Naive B cell (primary cell): ENCODE data around the gene TGFA. TPM values are rescaled to one million over a fixed set of nuclear protein-coding genes. Genes with fewer than 3 reads are reported as not detected.

Experiments used
- ATAC-seq, 2 donors: fragments of 150-1000 bp; cut with Tn5 transposase; 2 replicates each; pipeline ENCODE4 v1.10.0; 2021; ENCODE audit warnings: low read depth in 2 of 2, mild to moderate bottlenecking in 2 of 2, moderate library complexity in 2 of 2
- DNase-seq: peaks from one replicate; pipeline ENCODE4 v3.0.0; 2022
- H3K27ac Mint-ChIP-seq, 6 donors: one replicate each; pipeline ENCODE4 v1.8.0; 2020 to 2022; ENCODE audit warnings: mild to moderate bottlenecking in 6 of 6, mixed read lengths in 6 of 6, moderate library complexity in 5 of 6, inconsistent platforms in 2 of 6
- H3K27me3 Mint-ChIP-seq, 3 donors: one replicate each; pipeline ENCODE4 v1.8.0; 2021 to 2022; ENCODE audit warnings: mixed read lengths in 3 of 3, mild to moderate bottlenecking in 1 of 3
- H3K36me3 Mint-ChIP-seq, 2 donors: one replicate each; pipeline ENCODE4 v1.8.0; 2020 to 2022; ENCODE audit warnings: mixed read lengths in 2 of 2, inconsistent platforms in 1 of 2, mild to moderate bottlenecking in 1 of 2
- H3K4me1 Mint-ChIP-seq, 3 donors: one replicate each; pipeline ENCODE4 v1.8.0; 2020 to 2022; ENCODE audit warnings: mixed read lengths in 3 of 3, inconsistent platforms in 1 of 3, mild to moderate bottlenecking in 1 of 3, moderate library complexity in 1 of 3
- H3K4me3 Mint-ChIP-seq, 8 donors: one replicate each; pipeline ENCODE4 v1.8.0; 2020 to 2022; ENCODE audit warnings: mild to moderate bottlenecking in 8 of 8, mixed read lengths in 8 of 8, moderate library complexity in 8 of 8, inconsistent platforms in 2 of 8
- H3K9me3 Mint-ChIP-seq, 7 donors: one replicate each; pipeline ENCODE4 v1.8.0; 2020 to 2022; ENCODE audit warnings: mixed read lengths in 7 of 7, mild to moderate bottlenecking in 5 of 7, inconsistent platforms in 2 of 7, moderate library complexity in 1 of 7
- polyA plus RNA-seq, 6 donors: library from polyadenylated mRNA; unstranded; fragments of 300-500 nt; fragmentation: Illumina TruSeq; gene quantifications; one replicate each; pipeline ENCODE4 v1.2.3, GENCODE V29; 2021; ENCODE audit warnings: low read depth in 6 of 6

The TGFA gene
- polyA plus RNA-seq, 6 donors from 2014 or later, result not detected

DNA sequence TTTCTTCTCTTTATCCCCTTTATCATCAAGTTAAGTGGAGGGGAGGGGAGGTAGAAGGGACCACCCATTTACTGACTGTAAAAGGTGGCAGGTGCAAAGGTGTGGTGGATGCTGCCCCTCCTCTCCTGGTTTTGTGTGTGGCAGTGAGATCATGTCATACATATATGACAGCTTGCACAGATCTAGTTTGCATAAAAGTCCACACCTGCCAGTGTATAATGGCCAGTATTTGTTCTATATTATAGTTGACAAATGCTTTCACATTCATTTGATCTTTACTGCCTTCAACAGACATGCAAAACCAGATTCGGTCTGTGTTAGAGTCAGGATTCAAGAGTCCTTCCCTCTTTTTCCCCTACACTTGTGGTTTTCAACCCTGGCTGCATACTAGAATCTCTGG is 55.1 kb downstream of the TGFA start:
- Mint-ChIP-seq H3K36me3 (no peaks in the 10 kb centered on the region), H3K4me3 (no peak overlapping the region), H3K4me1 (peaks cover 0 to 2% (median 0%) of the 10 kb centered on the region in 3 donors), H3K27me3 (peaks cover 26 to 50% (median 45%) of the 10 kb centered on the region in 3 donors), H3K9me3 (peaks cover 0 to 4% (median 0%) of the 10 kb centered on the region in 7 donors), H3K27ac (no peak overlapping the region)
- ATAC-seq (no peak), DNase-seq (no peak)

DNA sequence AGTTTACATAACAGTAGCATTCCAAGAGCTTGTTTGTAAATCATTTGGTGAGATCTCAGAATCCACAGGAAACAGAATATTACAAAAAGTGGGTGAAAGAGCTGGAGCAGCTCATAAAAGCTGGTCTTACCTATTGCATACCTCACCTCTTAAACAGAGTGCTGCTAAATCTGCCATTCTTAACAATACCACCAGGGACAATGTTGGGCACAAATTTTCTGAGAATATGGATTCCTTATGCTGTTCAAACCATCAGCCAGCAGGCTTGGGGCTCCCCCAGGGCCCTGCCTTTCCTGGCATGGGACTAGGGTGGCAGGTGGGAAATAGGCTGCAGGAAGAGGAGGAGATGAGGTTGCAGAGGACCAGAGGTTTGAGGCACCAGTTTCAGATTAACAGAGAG is 55.6 kb downstream of the TGFA start:
- no peaks in the 10 kb centered on the region for H3K36me3 Mint-ChIP-seq
- no peak overlapping the region for H3K27ac Mint-ChIP-seq
- DNase-seq (no peak), ATAC-seq (no peak)
- no peak overlapping the region for H3K4me3 Mint-ChIP-seq
- peaks cover 27 to 50% (median 46%) of the 10 kb centered on the region in 3 donors for H3K27me3 Mint-ChIP-seq
- H3K4me1 Mint-ChIP-seq, result peaks cover 0 to 2% (median 0%) of the 10 kb centered on the region in 3 donors
- H3K9me3 Mint-ChIP-seq, result peaks cover 0 to 4% (median 0%) of the 10 kb centered on the region in 7 donors

DNA sequence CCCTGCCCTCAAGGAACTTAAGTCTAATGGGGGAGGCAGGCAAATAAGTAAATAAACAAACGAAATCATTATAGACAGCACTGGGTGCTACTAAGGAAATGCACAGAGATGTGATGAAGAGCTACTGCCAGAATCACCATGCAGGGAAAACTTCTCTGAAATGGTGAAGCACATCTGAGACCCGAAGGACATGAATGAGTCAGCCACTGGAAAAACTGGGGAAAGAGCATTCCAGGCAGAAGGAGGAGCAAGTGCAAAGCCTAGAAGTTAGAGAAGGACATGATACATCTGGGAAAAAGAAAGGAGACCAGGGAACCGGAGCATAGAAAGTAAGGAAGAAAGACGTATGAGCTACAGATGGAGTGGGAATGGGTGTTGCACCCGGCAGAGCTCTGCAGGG is 56.8 kb downstream of the TGFA start:
- no peak overlapping the region for H3K4me3 Mint-ChIP-seq
- peaks cover 0 to 2% (median 0%) of the 10 kb centered on the region in 3 donors for H3K4me1 Mint-ChIP-seq
- no peaks in the 10 kb centered on the region for H3K36me3 Mint-ChIP-seq
- peaks cover 27 to 41% (median 39%) of the 10 kb centered on the region in 3 donors for H3K27me3 Mint-ChIP-seq
- H3K27ac Mint-ChIP-seq, result peak overlapping the region in 1 of 6 donors; percentile 50
- peaks cover 0 to 4% (median 0%) of the 10 kb centered on the region in 7 donors for H3K9me3 Mint-ChIP-seq
- DNase-seq (no peak), ATAC-seq (no peak)

DNA sequence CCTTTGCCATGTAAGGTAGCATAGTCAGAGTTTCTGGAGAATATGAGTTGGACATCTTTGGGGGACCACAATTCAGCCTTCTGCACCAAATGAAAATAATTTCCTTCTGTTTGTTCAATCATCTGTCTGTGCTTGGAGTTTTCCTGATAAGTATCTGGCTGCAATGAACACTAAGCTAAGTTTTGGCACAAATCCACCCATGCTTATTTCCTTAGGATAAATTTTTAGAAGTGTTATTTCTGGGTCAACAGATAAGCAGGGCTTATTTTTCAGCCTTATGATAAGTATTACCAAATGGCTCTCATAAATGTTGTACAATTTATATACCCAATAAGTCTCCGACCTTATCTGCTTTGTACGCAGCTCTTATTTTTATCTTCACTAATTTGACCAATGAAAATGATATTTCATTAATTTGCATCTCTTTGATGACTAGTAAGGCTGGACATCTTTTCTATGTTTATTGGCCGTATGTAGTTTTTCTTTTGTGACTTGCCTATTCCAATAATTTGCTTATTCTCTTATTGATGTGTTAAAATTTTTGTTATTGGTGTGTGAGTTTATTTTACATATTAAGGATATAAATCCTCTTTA is 59.2 kb downstream of the TGFA start:
- no peak for ATAC-seq

DNA sequence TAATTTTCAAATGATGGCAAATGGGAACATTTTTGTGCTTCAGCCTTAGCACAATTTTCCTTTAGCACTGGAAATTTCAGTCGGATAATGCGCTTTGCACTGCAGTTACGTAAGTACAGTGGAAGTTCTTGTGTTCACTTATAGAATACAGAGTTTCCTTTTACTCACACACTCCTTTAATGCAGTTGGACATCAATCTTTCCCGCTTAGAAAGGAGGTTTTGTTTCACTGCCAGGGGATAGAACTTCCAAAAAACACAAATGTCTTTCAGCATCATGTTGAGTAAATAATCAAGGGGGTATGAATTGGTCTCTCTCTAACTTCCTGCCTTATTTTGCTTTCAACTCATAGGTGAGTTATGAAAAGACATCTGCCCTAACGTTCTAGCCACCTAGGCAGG is 63.2 kb downstream of the TGFA start:
- ATAC-seq (no peak), DNase-seq (no peak)
- Mint-ChIP-seq H3K4me1 (no peaks in the 10 kb centered on the region), H3K9me3 (peaks cover 0 to 1% (median 0%) of the 10 kb centered on the region in 7 donors), H3K36me3 (no peaks in the 10 kb centered on the region), H3K4me3 (no peak overlapping the region), H3K27me3 (peaks cover 14 to 40% (median 40%) of the 10 kb centered on the region in 3 donors), H3K27ac (no peak overlapping the region)

More for the DNA sequence above, 59.2 kb downstream of the TGFA start:
- Mint-ChIP-seq H3K36me3 (no peaks in the 10 kb centered on the region), H3K4me3 (no peak overlapping the region), H3K4me1 (peaks cover 0 to 2% (median 0%) of the 10 kb centered on the region in 3 donors), H3K27ac (no peak overlapping the region), H3K27me3 (peaks cover 21 to 40% (median 39%) of the 10 kb centered on the region in 3 donors), H3K9me3 (peaks cover 0 to 4% (median 0%) of the 10 kb centered on the region in 7 donors)
- no peak for DNase-seq

DNA sequence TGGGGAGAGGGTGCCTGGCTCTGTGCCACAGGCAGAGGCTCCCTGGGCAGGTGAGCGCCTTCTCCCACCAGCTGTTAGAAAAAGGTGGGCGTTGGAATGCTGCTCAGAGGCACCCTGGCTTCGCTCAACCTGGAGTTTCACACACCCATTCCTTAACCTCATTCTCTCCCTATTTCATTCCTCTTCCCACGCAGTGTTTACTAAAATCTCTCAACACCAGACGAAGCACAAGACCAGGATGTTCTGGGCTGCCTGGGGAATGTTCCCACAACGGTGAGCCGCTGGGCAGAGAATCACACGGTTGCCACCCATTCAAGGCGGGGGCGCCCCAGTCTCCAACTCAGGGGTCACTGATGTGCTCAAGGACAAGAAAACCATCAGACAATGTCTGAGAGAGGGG is 64.5 kb downstream of the TGFA start:
- DNase-seq (no peak), ATAC-seq (no peak)
- Mint-ChIP-seq H3K4me1 (no peaks in the 10 kb centered on the region), H3K27ac (peak overlapping the region in 1 of 6 donors; percentile 59), H3K27me3 (peaks cover 14 to 45% (median 41%) of the 10 kb centered on the region in 3 donors), H3K4me3 (no peak overlapping the region), H3K9me3 (peaks cover 0 to 1% (median 0%) of the 10 kb centered on the region in 7 donors), H3K36me3 (no peaks in the 10 kb centered on the region)

DNA sequence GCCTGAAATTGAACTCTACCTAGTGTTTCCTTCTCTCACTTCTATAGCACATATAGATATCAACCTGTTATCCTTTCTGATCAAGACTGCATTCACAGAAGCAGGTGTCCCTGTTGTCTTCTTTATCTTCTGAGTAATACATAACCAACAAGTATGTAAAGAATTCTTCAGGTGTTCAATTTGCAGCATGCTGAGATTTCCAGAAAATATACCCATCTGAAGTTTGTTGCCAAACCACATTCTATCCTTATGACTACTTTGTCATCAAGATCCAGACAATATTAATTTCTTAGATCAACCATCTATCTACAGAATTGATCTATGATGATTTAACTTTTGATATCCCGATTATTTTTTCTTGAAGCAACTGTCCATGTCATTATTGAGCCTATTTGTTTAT is 69.5 kb downstream of the TGFA start:
- no peak for ATAC-seq
- Mint-ChIP-seq H3K36me3 (no peaks in the 10 kb centered on the region), H3K9me3 (peaks cover 0 to 15% (median 5%) of the 10 kb centered on the region in 7 donors), H3K4me3 (no peak overlapping the region), H3K27me3 (peaks cover 3 to 28% (median 19%) of the 10 kb centered on the region in 3 donors), H3K27ac (no peak overlapping the region), H3K4me1 (peaks cover 14 to 22% (median 16%) of the 10 kb centered on the region in 3 donors)
- DNase-seq, result no peak

DNA sequence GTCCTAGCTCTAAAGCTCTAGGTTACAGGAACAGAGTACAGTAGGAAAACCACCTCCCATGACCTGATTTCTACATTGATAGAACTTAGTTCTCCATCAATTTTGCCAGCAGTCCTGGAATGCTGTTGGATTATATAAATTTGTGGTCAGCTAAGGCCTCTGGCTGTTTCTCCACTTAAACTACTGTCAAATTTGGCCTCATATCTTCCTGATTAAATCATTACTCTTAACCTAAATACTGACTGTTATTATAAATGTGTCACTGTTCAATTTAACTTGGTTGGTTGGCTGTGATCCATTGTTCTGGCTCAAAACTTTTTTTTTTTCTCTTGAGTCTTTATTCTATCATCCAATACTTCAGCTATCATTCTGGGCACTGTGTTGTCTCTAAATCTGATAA is 71.2 kb downstream of the TGFA start:
- Mint-ChIP-seq H3K36me3 (no peaks in the 10 kb centered on the region), H3K27me3 (peaks cover 3 to 27% (median 16%) of the 10 kb centered on the region in 3 donors), H3K27ac (no peak overlapping the region), H3K4me3 (no peak overlapping the region), H3K4me1 (peaks cover 14 to 25% (median 16%) of the 10 kb centered on the region in 3 donors), H3K9me3 (peaks cover 0 to 15% (median 5%) of the 10 kb centered on the region in 7 donors)
- ATAC-seq, result no peak
- no peak for DNase-seq

DNA sequence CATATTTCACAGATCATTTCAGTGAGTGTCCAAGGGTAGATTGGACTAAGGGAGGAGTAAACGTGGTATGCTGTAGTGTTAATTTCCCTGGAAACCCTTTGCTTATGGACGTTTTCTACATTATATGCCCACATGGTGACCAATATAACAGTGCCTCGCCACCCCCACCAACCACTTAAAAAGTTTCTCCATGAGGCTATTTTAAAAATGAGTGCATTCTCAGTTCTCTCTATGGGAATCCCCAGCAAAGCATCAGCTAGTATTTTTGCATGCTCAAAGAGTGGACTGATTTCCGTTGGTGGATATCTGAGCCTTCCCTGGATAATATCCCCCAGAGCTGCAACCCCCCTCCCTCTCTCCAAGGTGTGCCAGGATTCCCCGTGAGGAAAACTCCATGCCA is 73.2 kb downstream of the TGFA start:
- ATAC-seq (peak; percentile 30 to 35), DNase-seq (no peak)
- Mint-ChIP-seq H3K27ac (no peak overlapping the region), H3K36me3 (no peaks in the 10 kb centered on the region), H3K9me3 (peaks cover 0 to 14% (median 5%) of the 10 kb centered on the region in 7 donors), H3K4me1 (peaks cover 20 to 36% (median 22%) of the 10 kb centered on the region in 3 donors), H3K4me3 (peak overlapping the region in 4 of 8 donors; percentile 27 to 55 (median 33)), H3K27me3 (peaks cover 0 to 16% (median 8%) of the 10 kb centered on the region in 3 donors)

DNA sequence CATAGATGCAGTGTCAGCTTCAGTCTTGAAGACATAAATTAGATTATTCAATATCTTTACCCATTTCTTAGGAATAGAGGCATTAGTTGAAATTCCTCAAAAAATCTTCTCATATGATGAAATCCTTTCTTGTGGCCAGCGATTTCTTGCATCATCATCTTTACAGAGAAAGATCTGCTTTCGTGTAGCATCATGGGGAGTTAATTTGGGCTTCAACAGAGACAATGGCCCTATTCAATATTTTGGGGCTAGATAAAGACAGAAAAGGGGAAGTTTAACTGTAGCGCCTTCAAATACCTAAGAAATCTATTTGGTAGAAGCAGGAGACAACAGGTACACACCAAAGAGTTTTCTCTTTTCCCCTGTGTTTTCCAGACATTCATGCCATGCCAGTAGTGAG is 73.8 kb downstream of the TGFA start:
- H3K4me1 Mint-ChIP-seq, result peaks cover 26 to 43% (median 27%) of the 10 kb centered on the region in 3 donors
- peak overlapping the region in 2 of 8 donors; percentile 30 to 55 for H3K4me3 Mint-ChIP-seq
- H3K36me3 Mint-ChIP-seq, result no peaks in the 10 kb centered on the region
- H3K27me3 Mint-ChIP-seq, result peaks cover 0 to 10% (median 2%) of the 10 kb centered on the region in 3 donors
- no peak for ATAC-seq
- peaks cover 0 to 14% (median 5%) of the 10 kb centered on the region in 7 donors for H3K9me3 Mint-ChIP-seq
- H3K27ac Mint-ChIP-seq, result peak overlapping the region in 1 of 6 donors; percentile 5
- DNase-seq, result no peak

DNA sequence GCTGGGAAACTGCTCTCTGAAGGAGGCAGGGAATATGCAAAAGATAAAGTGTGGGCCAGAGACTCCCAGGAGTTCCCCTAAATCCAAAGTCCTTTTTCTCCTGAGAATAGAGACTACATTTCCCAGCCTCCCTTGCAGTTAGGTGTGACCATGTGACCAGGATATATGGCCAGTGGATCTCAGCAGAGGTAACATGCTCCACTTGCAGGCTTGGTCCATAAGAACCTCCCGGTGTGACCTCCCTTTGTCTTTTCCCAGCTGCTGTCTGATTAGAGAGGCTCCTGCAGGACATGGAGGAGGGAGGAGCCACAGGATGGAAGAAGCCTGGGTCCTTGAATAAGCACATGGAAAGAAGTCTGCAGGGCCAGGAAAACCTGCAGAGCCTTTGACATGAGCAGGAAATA is 76.2 kb downstream of the TGFA start:
- H3K4me1 Mint-ChIP-seq, result peaks cover 46 to 66% (median 47%) of the 10 kb centered on the region in 3 donors

DNA sequence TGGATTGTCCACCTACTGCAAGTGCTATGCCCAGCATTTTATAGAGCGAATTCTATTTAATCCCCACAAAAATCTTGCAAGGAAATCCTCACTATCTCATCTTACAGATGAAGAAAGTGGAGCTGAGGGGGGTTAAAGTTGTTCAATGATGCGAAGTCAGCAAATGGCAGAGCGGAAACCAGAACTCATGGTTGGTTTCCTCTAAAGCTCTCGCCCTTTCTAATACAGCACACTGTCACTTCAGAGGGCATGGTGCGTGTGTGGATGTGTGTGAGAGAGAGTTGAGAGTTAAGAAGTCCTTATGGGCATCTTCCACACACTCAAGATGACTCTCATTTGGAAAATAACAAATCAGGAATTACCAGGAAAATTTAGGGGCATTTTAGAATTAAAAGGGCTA is 78.4 kb downstream of the TGFA start:
- Mint-ChIP-seq H3K9me3 (peaks cover 0 to 2% (median 0%) of the 10 kb centered on the region in 7 donors), H3K27me3 (peaks cover 1 to 5% (median 2%) of the 10 kb centered on the region in 3 donors), H3K4me3 (peak overlapping the region in 7 of 8 donors; percentile 31 to 83 (median 43)), H3K36me3 (no peaks in the 10 kb centered on the region), H3K27ac (peak overlapping the region in 1 of 6 donors; percentile 45), H3K4me1 (peaks cover 44 to 69% (median 50%) of the 10 kb centered on the region in 3 donors)
- ATAC-seq (peak; percentile 94 to 95), DNase-seq (peak; percentile 26)

More for the DNA sequence above, 76.2 kb downstream of the TGFA start:
- Mint-ChIP-seq H3K36me3 (no peaks in the 10 kb centered on the region), H3K4me3 (peak overlapping the region in 1 of 8 donors; percentile 11), H3K27ac (no peak overlapping the region), H3K27me3 (peaks cover 0 to 9% (median 0%) of the 10 kb centered on the region in 3 donors), H3K9me3 (peaks cover 0 to 14% (median 5%) of the 10 kb centered on the region in 7 donors)
- ATAC-seq, result no peak
- DNase-seq, result no peak

DNA sequence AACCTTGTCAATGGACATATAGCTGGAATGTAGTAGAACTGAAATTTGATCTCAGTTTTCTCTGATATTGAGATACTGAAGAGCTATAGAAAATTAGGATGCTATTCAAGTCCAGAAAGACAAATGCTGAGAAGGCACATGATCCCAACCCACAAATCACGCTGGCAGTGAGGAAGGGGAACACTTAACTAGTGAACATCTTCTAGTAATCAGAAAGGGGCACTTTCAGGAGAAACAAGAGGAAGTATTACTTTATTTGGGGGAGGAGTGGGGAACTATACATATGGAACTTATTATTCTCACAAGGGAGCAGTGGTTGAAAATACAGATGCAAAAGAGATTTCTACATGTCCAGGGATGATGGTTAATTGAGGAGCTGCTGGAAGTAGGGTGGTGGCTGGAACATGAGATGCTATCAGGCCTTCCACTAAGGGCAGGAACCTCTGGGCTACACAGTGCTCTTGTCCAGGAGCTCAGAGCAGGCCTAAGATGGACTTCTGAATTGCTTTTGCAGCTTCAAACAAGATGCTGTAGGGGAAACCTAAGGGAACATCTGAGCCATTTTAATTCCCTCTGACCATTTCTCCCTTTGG is 79.3 kb downstream of the TGFA start:
- Mint-ChIP-seq H3K27ac (no peak overlapping the region), H3K9me3 (no peaks in the 10 kb centered on the region), H3K4me3 (peak overlapping the region in 3 of 8 donors; percentile 1 to 80 (median 42)), H3K4me1 (peaks cover 41 to 67% (median 50%) of the 10 kb centered on the region in 3 donors), H3K27me3 (peaks cover 5 to 10% (median 5%) of the 10 kb centered on the region in 3 donors), H3K36me3 (no peaks in the 10 kb centered on the region)
- ATAC-seq (no peak), DNase-seq (no peak)
